CD4-positive, CD25-positive, alpha-beta regulatory T cell (primary cell): ENCODE results near the gene CHL1. TPM values are rescaled to one million over a fixed set of nuclear protein-coding genes. Genes with fewer than 3 reads are reported as not detected.

Source experiments
- ATAC-seq, 2 donors: fragments of 150-1000 bp; cut with Tn5 transposase; one replicate each; pipeline ENCODE4 v1.10.0; 2021; ENCODE audit warnings: low read depth in 2 of 2, moderate number of reproducible peaks in 2 of 2, moderate library complexity in 1 of 2
- DNase-seq, 3 donors: peaks; one replicate each; pipeline versions ENCODE4 v3.0.0 to v3.0.0-alpha.2; 2012 to 2022; ENCODE audit warnings: mixed read lengths in 1 of 3
- H3K27ac ChIP-seq: one replicate; pipeline ENCODE4 v1.7.0; 2013; ENCODE audit warnings: mild to moderate bottlenecking, low read length; ENCODE audit not compliant: insufficient read depth, poor library complexity, severe bottlenecking
- H3K27me3 ChIP-seq: one replicate; pipeline ENCODE4 v1.7.0; 2013; ENCODE audit warnings: low read length; ENCODE audit not compliant: control insufficient read depth, insufficient read depth
- H3K36me3 ChIP-seq: one replicate; pipeline ENCODE4 v1.7.0; 2013; ENCODE audit warnings: mild to moderate bottlenecking, low read length, moderate library complexity; ENCODE audit not compliant: control insufficient read depth, insufficient read depth
- H3K4me1 ChIP-seq: 2 replicates; pipeline ENCODE4 v1.7.0; 2013; ENCODE audit warnings: mild to moderate bottlenecking, low read length; ENCODE audit not compliant: insufficient read depth, control insufficient read depth, poor library complexity, severe bottlenecking
- H3K4me3 ChIP-seq: one replicate; pipeline ENCODE4 v1.7.0; 2013; ENCODE audit warnings: low read depth, mild to moderate bottlenecking, low read length, moderate library complexity
- H3K9me3 ChIP-seq, 2 experiments: 1 replicate in 1 of 2; 2 replicates in 1 of 2; pipeline ENCODE4 v1.7.0; 2013; ENCODE audit warnings: low read length in 2 of 2, mild to moderate bottlenecking in 1 of 2, moderate library complexity in 1 of 2; ENCODE audit not compliant: control insufficient read depth in 2 of 2
- H3K27ac Mint-ChIP-seq, 3 donors: one replicate each; pipeline ENCODE4 v1.8.0; 2020 to 2022; ENCODE audit warnings: mild to moderate bottlenecking in 3 of 3, mixed read lengths in 3 of 3, moderate library complexity in 2 of 3
- H3K27me3 Mint-ChIP-seq: one replicate; pipeline ENCODE4 v1.8.0; 2022; ENCODE audit warnings: mild to moderate bottlenecking, mixed read lengths
- H3K36me3 Mint-ChIP-seq: one replicate; pipeline ENCODE4 v1.8.0; 2020; ENCODE audit warnings: mixed read lengths
- H3K4me1 Mint-ChIP-seq, 4 donors: one replicate each; pipeline ENCODE4 v1.8.0; 2020 to 2022; ENCODE audit warnings: mixed read lengths in 4 of 4, mild to moderate bottlenecking in 1 of 4
- H3K4me3 Mint-ChIP-seq, 4 donors: one replicate each; pipeline ENCODE4 v1.8.0; 2020 to 2022; ENCODE audit warnings: mild to moderate bottlenecking in 4 of 4, mixed read lengths in 4 of 4, moderate library complexity in 3 of 4
- H3K9me3 Mint-ChIP-seq, 7 donors: one replicate each; pipeline ENCODE4 v1.8.0; 2020 to 2022; ENCODE audit warnings: mixed read lengths in 7 of 7, mild to moderate bottlenecking in 3 of 7, moderate library complexity in 2 of 7
- polyA plus RNA-seq, 4 donors: library from polyadenylated mRNA; unstranded; fragments of 300-500 nt; fragmentation: Illumina TruSeq; gene quantifications; one replicate each; pipeline ENCODE4 v1.2.3, GENCODE V29; 2021
- total RNA-seq: library from RNA; stranded (reverse); gene quantifications from one replicate; pipeline ENCODE4 v1.2.3, GENCODE V29; 2022

The CHL1 gene
- total and polyA plus RNA-seq, 5 donors from 2014 or later: not detected

GRCh38 chr3:288417-288816 lies 91.9 kb downstream of the CHL1 start:
- H3K27ac Mint-ChIP-seq: no peak overlapping the region
- H3K4me1 Mint-ChIP-seq: no peaks in the 10 kb centered on the region
- Histone ChIP-seq H3K36me3 (no peaks in the 10 kb centered on the region), H3K9me3 (no peaks in the 10 kb centered on the region), H3K27ac (no peak overlapping the region), H3K4me1 (no peaks in the 10 kb centered on the region), H3K4me3 (no peak overlapping the region), H3K27me3 (no peaks in the 10 kb centered on the region)
- H3K4me3 Mint-ChIP-seq: no peak overlapping the region
- ATAC-seq (no peak), DNase-seq (no peak)
- H3K9me3 Mint-ChIP-seq: peaks cover 0 to 4% (median 2%) of the 10 kb centered on the region in 7 donors
- H3K27me3 Mint-ChIP-seq: no peaks in the 10 kb centered on the region
- no peaks in the 10 kb centered on the region for H3K36me3 Mint-ChIP-seq

- Histone ChIP-seq H3K27me3 (no peaks in the 10 kb centered on the region), H3K27ac (no peak overlapping the region), H3K36me3 (no peaks in the 10 kb centered on the region), H3K9me3 (no peaks in the 10 kb centered on the region), H3K4me1 (no peaks in the 10 kb centered on the region), H3K4me3 (no peak overlapping the region)
- ATAC-seq (no peak), DNase-seq (no peak)
- Mint-ChIP-seq H3K9me3 (peaks cover 0 to 4% (median 2%) of the 10 kb centered on the region in 7 donors), H3K27ac (no peak overlapping the region), H3K36me3 (no peaks in the 10 kb centered on the region), H3K4me1 (no peaks in the 10 kb centered on the region), H3K4me3 (no peak overlapping the region), H3K27me3 (no peaks in the 10 kb centered on the region)
These were observed 94.5 kb downstream of the CHL1 start for GRCh38 chr3:291028-291427.

GRCh38 chr3:291646-292436 lies 95.3 kb downstream of the CHL1 start:
- ATAC-seq (no peak), DNase-seq (no peak)
- no peak overlapping the region for H3K4me3 Mint-ChIP-seq
- peaks cover 1 to 8% (median 3%) of the 10 kb centered on the region in 7 donors for H3K9me3 Mint-ChIP-seq
- Histone ChIP-seq H3K27me3 (no peaks in the 10 kb centered on the region), H3K4me3 (no peak overlapping the region), H3K9me3 (no peaks in the 10 kb centered on the region), H3K4me1 (no peaks in the 10 kb centered on the region), H3K36me3 (no peaks in the 10 kb centered on the region), H3K27ac (no peak overlapping the region)
- no peaks in the 10 kb centered on the region for H3K36me3 Mint-ChIP-seq
- H3K4me1 Mint-ChIP-seq: no peaks in the 10 kb centered on the region
- H3K27ac Mint-ChIP-seq: no peak overlapping the region
- no peaks in the 10 kb centered on the region for H3K27me3 Mint-ChIP-seq

GRCh38 chr3:294096-294495 lies 97.5 kb downstream of the CHL1 start:
- Histone ChIP-seq H3K4me3 (no peak overlapping the region), H3K4me1 (no peaks in the 10 kb centered on the region), H3K36me3 (no peaks in the 10 kb centered on the region), H3K27ac (no peak overlapping the region), H3K9me3 (peaks cover 0 to 5% of the 10 kb centered on the region in 2 experiments), H3K27me3 (no peaks in the 10 kb centered on the region)
- Mint-ChIP-seq H3K36me3 (no peaks in the 10 kb centered on the region), H3K4me3 (no peak overlapping the region), H3K27me3 (no peaks in the 10 kb centered on the region), H3K9me3 (peaks cover 0 to 5% (median 3%) of the 10 kb centered on the region in 7 donors), H3K27ac (no peak overlapping the region), H3K4me1 (no peaks in the 10 kb centered on the region)
- no peak for ATAC-seq
- DNase-seq: no peak

- ATAC-seq (no peak), DNase-seq (no peak)
- H3K27me3 ChIP-seq: no peaks in the 10 kb centered on the region
- H3K4me3 ChIP-seq: no peak overlapping the region
- peaks cover 0 to 5% of the 10 kb centered on the region in 2 experiments for H3K9me3 ChIP-seq
- H3K4me3 Mint-ChIP-seq: no peak overlapping the region
- no peak overlapping the region for H3K27ac Mint-ChIP-seq
- H3K9me3 Mint-ChIP-seq: peaks cover 0 to 5% (median 3%) of the 10 kb centered on the region in 7 donors
- H3K36me3 ChIP-seq: no peaks in the 10 kb centered on the region
- no peaks in the 10 kb centered on the region for H3K36me3 Mint-ChIP-seq
- H3K27me3 Mint-ChIP-seq: no peaks in the 10 kb centered on the region
- H3K4me1 Mint-ChIP-seq: no peaks in the 10 kb centered on the region
- no peaks in the 10 kb centered on the region for H3K4me1 ChIP-seq
- no peak overlapping the region for H3K27ac ChIP-seq
These were observed 98.0 kb downstream of the CHL1 start for GRCh38 chr3:294581-294980.

DNA sequence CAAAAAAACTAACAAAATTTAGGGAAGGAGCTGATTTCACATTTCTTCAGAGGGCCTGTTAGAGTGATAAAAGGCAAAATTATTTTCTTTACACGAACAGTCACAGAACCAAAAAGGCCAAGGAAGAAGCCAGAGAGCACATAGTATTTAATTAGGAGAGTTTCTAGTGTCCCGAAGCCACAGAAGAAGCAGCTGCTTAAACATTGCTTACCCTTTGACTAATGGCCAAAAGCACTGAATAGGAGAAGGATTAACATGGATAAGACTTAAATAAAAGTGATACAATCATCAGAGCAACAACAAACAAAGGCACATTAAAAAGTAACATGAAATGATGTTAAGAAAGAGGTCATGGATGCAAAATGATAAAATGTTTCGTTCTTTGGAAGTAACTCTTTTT lies 98.6 kb downstream of the CHL1 start:
- Mint-ChIP-seq H3K4me1 (no peaks in the 10 kb centered on the region), H3K27ac (no peak overlapping the region), H3K27me3 (no peaks in the 10 kb centered on the region), H3K9me3 (peaks cover 0 to 8% (median 3%) of the 10 kb centered on the region in 7 donors), H3K36me3 (no peaks in the 10 kb centered on the region), H3K4me3 (no peak overlapping the region)
- H3K4me1 ChIP-seq: no peaks in the 10 kb centered on the region
- peaks cover 0 to 5% of the 10 kb centered on the region in 2 experiments for H3K9me3 ChIP-seq
- no peaks in the 10 kb centered on the region for H3K27me3 ChIP-seq
- H3K27ac ChIP-seq: no peak overlapping the region
- DNase-seq (no peak), ATAC-seq (no peak)
- H3K36me3 ChIP-seq: no peaks in the 10 kb centered on the region
- H3K4me3 ChIP-seq: no peak overlapping the region

- Mint-ChIP-seq H3K4me3 (peak overlapping the region in 1 of 4 donors; percentile 48), H3K36me3 (no peaks in the 10 kb centered on the region)
- ATAC-seq: no peak
These were observed 101.0 kb downstream of the CHL1 start for GRCh38 chr3:297585-297984.

More at GRCh38 chr3:297585-297984, 101.0 kb downstream of the CHL1 start:
- H3K4me3 ChIP-seq: no peak overlapping the region
- no peaks in the 10 kb centered on the region for H3K4me1 Mint-ChIP-seq
- DNase-seq: no peak
- peaks cover 0 to 5% of the 10 kb centered on the region in 2 experiments for H3K9me3 ChIP-seq
- no peak overlapping the region for H3K27ac ChIP-seq
- no peaks in the 10 kb centered on the region for H3K27me3 ChIP-seq
- H3K9me3 Mint-ChIP-seq: peaks cover 3 to 9% (median 4%) of the 10 kb centered on the region in 7 donors
- no peaks in the 10 kb centered on the region for H3K27me3 Mint-ChIP-seq
- no peak overlapping the region for H3K27ac Mint-ChIP-seq
- H3K4me1 ChIP-seq: no peaks in the 10 kb centered on the region
- no peaks in the 10 kb centered on the region for H3K36me3 ChIP-seq
